HG03565 (cell line): ENCODE results near the gene CTBP2.

Experiments used
- ATAC-seq: cut with Tn5 transposase; IDR thresholded peaks from one replicate; pipeline ENCODE4 v1.9.1; 2021; ENCODE audit warnings: mild to moderate bottlenecking, moderate library complexity; ENCODE audit not compliant: unreplicated experiment

CTBP2 gene

GRCh38 chr10:125107166-125107949 lies 53.0 kb downstream of the CTBP2 start:
- ATAC-seq = no peak

GRCh38 chr10:125106586-125106985 lies 53.8 kb downstream of the CTBP2 start:
- ATAC-seq = no peak

GRCh38 chr10:125105706-125106255 lies 54.6 kb downstream of the CTBP2 start:
- ATAC-seq = no peak

- ATAC-seq = no peak
Observed at GRCh38 chr10:125105155-125105554, 55.2 kb downstream of the CTBP2 start.

GRCh38 chr10:125104559-125104958 lies 55.8 kb downstream of the CTBP2 start:
- no peak for ATAC-seq

- ATAC-seq = no peak
Observed at GRCh38 chr10:125103924-125104323, 56.4 kb downstream of the CTBP2 start.

GRCh38 chr10:125103466-125103865 lies 56.9 kb downstream of the CTBP2 start:
- ATAC-seq = no peak

GRCh38 chr10:125102821-125103220 lies 57.5 kb downstream of the CTBP2 start:
- ATAC-seq = no peak

- no peak for ATAC-seq
Observed at GRCh38 chr10:125102246-125102645, 58.1 kb downstream of the CTBP2 start.

- ATAC-seq = no peak
Observed at GRCh38 chr10:125101581-125101980, 58.8 kb downstream of the CTBP2 start.

GRCh38 chr10:125101049-125101448 lies 59.3 kb downstream of the CTBP2 start:
- no peak for ATAC-seq

GRCh38 chr10:125097409-125098070 lies 62.8 kb downstream of the CTBP2 start:
- ATAC-seq = no peak

GRCh38 chr10:125096975-125097374 lies 63.4 kb downstream of the CTBP2 start:
- no peak for ATAC-seq

GRCh38 chr10:125096371-125096770 lies 64.0 kb downstream of the CTBP2 start:
- ATAC-seq = no peak

GRCh38 chr10:125095776-125096175 lies 64.6 kb downstream of the CTBP2 start:
- ATAC-seq = no peak

- ATAC-seq = no peak
Observed at GRCh38 chr10:125095228-125095627, 65.1 kb downstream of the CTBP2 start.

GRCh38 chr10:125094806-125095205 lies 65.6 kb downstream of the CTBP2 start:
- no peak for ATAC-seq

GRCh38 chr10:125093974-125094705 lies 66.2 kb downstream of the CTBP2 start:
- ATAC-seq = no peak

GRCh38 chr10:125093199-125093973 lies 67.0 kb downstream of the CTBP2 start:
- no peak for ATAC-seq

- ATAC-seq = no peak
Observed at GRCh38 chr10:125092564-125093031, 67.8 kb downstream of the CTBP2 start.

GRCh38 chr10:125091891-125092290 lies 68.5 kb downstream of the CTBP2 start:
- ATAC-seq = no peak
